GM19099 (cell line): ENCODE results near the gene ZBTB24.
A peak's percentile ranks its signal among the peaks of the same experiment; 100 is the strongest.

ENCODE experiments used
- POLR2A ChIP-seq: IDR thresholded peaks from 3 replicates; pipeline ENCODE4 v1.6.1; 2011; ENCODE audit warnings: low read depth; ENCODE audit not compliant: insufficient read length; ENCODE audit errors: extremely low read depth

Gene ZBTB24

DNA sequence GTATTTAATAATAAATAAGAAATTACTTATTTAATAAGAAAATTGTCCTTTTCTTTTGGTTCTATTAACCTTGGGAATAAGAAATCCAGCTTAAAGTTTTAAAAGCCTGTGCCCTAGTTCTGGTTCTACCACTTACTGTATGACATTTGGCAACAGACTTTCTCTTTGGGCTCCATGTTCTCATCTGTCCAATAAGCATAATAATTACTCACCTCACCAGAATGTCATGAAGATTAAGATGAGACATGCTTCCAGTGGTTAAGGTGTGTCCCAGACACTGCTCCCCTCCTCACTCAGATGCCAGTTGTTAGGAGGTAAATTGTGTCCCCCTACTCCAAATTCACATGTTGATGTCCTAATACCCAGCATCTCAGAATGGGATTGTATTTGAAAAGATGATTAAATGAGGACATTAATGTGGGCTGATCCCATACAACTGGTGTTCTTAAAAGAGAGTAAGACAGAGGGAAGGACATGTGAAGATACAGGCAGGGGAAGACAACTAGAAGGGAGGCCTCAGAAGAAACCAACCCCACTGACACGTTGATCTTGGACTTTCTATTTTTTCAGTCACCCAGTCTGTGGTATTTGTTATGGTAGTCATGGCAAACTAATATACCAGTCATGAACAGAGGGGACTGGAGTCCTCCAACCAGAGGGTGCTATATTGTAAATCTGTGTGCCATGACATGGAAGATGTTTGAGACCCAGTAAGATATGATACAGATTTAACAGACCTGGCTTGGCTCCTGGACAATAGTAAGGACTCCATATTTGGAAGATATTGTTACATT is 21.1 kb downstream of the ZBTB24 start:
- no peak for TF ChIP-seq POLR2A

DNA sequence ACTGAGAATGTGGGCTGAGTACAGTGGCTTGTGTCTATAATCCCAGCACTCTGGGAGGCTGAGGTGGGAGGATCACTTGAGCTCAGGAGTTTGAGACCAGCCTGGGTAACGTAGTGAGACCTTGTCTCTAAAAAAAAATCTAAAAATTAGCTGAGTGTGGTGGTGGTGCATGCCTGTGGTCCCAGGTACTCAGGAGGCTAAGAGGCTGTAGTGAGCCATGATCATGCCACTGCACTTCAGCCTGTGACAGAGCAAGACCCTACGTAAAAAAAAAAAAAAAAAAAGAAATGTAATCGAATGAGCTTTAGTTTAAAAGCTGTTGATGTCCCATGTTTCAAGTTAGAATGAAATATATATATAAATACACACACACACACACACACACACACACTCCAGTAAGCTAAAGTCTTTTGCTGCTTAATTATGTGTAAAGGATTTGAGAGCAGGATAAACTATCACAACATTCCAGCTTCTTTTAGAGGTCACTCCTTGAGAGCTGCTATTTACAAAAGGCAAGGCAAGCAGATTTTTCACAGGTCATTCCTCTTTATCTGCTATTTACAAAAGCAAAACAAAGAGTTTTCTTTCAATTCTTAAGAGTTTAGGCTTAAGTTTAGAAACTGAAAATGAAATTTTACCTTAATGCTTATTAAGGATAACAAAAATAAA is 22.7 kb downstream of the ZBTB24 start:
- TF ChIP-seq POLR2A, result no peak

DNA sequence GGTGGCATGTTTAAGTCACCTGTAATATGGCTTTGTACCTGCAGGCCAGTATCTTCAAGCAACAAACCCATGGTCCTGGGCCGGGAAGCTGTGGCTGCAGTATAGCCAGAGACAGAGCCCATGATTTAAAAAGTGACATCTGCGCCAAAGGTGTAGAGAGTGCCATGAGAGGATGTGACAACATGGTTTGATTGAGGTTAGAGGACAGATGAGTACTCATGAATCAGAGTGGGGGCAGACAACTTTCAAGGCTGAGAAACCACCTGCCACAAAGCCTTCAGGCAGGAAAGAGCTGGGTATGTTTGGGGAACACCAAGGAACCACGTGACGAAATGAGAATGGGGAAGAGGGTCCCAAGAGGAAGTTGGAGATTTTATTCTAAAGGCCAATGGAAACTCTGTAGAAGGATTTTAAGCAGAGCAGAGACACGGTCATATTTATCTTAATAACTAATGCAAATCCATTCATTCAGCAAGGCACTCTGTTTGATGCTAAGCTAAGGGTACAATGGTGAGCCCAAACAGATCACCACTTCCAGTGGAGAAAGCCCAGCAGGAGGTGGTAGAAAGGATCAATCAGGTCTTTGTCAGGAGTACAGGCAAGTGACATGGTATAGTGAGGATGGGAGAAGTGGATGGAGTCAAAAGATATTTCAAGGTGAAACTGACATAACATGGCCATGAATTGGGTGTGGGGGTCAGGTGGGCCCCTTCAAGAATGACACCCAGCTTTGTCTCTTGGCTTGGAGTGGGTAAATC is 24.1 kb downstream of the ZBTB24 start:
- TF ChIP-seq POLR2A, result no peak

DNA sequence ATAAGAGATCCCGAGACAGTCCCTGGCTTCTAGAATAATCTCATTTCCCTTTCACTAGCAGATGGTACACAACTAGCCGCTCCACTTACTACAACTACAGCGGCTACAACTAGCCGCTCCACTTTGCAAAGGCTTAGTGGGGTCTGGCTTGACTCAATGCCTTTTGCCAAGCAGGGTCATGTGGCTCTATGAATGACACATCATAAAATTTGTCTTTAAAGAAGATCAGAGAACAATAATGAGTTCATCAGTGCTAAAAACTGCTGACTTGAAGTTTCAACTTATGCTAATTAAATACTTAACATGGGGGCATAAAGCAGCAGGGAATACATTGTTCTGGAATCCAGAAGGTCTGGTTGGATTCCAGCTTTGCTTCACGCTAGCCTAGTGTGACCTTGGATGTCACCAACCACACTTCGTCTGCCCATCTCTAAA is 25.4 kb downstream of the ZBTB24 start:
- no peak for TF ChIP-seq POLR2A

DNA sequence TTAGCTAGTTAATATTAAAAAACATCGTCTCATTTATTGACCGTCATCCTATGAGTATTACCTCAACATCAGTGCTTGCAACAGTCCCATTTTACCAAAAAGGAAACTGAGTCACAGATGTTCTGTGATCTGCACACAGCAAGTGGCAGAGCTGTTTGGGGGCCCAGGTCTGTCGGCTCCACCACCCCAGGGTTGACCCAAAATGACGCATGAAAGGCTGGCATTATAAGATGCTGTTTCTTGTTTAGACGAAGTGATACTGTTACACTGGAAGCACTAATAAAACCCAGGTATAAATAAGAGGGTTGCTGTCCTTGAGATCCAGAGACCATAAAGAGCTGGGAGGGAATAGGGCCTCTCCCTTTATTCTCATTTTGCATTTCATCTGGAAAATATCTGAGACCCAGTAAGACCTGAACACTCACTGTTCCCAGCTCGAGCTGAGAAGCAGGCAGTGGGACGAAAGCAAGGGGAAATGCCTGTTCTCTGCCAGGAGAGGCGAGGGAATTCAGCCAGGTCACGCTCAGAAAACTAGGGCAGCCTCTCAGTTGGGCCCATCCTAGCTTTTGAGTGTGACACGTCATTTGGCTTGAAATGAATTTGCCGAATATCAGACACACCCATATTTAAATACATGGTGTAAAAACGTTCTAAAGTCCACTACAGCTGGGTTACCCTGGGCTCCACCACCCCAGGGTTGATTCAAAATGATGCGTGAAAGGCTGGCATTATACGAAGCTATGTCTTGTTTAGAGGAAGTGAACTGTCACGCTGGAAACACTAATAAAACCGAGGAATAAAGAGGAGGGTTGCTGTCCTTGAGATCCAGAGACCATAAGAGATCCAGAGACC is 26.1 kb downstream of the ZBTB24 start:
- TF ChIP-seq POLR2A, result peak; percentile 19

DNA sequence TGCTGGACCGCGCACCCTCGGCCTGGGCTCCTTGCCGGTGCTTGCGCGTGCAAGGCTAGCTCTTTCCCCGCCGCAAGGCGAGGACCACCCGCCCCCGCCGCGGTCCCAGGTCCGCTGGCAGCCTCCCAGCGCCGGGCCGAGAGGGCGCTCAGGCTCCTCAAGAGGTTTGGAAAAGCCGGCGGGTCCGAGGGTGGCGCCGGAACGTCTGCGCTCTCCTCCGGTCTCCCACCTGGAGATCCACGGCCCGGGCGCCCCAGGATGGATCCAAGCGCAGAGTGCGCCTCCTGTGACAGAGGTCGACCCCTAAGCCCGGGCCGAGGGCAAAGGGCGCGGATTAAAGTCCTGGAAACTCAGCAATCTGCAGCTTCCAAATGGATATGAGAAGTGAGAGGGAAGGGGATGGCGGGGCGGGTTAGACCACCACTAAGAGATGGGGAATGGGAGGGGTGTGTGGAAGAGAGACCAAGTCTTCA is 26.9 kb downstream of the ZBTB24 start:
- TF ChIP-seq POLR2A, result peak; percentile 21

DNA sequence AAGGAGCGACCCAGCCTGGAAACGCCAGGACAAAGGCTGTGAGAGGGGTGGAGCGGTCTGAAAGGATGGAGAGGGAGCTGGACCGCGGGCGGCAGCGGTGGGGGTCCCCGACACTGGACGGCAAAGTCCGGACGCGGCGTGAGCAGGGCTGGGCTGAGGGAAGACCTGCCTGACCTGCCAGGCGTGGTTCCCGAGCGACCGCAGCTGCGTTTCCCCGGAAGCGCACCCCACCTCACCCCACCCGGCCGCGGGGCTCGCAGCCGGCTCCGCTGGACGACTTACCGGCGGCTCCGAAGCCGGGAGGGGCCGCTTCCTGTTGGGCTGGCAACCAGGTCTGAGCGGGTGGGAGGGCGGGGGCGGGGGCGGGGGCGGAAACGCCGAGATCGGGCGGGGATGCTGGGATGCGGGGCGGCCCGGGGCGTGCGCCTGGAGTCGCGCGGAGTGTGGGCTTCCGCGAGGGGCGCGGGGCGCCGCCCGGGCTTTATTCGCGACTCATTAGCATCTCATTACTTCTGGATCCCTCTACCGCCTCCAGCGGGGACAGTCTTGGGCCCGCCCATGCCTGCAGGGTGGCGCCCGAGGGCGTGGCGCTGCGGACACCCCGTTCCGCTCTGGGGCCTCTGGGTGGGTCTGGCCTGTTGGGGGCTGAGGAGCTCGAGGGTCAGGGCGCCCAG is 27.4 kb downstream of the ZBTB24 start, which contains the start of gene MICAL1:
MICAL1 (minus strand) TSS at position 336 of the 674 bp plus-strand sequence. CDS start 1,576 bp downstream, outside the sequence.
- peak; percentile 77 for TF ChIP-seq POLR2A

DNA sequence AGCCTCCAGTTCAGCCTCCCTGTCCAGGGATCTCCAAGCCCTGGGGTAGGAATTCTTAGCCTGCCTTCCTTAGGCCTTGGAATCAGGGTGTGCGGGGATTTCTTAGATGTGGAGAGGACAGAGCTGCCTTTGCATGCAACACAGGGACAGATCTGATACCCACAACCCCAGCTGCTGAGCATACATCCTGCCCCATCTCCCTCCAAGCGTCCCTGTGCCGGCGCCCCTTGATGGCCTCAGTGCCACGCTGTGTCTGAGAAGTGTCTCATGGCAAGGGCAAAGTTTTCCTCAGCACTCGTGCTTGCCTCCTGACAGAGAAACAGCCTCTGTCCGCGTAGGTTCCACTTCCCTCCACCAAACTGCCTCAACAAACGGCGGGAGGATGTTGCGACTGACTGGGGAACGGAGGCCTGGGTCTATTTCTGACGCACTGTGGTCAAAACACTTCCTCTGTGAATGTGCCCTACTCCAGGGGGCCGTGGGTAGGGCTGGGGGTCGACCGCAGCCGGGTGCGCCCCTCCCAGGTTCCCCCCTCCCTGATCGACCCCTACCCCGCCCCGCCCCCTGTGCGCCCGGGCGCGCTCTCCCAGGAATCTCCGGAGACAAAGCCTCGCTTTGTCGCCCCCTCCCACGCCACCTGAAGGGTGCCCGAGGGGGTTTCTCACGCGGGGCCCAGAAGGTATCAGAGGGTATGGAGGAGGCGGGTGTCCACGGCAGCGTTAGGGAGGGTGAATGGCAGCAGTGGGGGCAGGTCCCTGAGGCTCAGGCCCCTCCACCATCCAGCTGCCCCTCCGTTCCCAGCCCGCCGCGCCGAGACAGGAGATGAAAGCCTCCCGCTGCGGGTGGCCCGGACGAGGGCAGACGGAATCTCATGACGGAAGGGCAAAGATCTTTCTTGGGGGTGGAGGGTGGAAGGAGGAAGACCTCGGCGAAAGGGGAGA is 28.3 kb downstream of the ZBTB24 start:
- TF ChIP-seq POLR2A, result peak; percentile 64

DNA sequence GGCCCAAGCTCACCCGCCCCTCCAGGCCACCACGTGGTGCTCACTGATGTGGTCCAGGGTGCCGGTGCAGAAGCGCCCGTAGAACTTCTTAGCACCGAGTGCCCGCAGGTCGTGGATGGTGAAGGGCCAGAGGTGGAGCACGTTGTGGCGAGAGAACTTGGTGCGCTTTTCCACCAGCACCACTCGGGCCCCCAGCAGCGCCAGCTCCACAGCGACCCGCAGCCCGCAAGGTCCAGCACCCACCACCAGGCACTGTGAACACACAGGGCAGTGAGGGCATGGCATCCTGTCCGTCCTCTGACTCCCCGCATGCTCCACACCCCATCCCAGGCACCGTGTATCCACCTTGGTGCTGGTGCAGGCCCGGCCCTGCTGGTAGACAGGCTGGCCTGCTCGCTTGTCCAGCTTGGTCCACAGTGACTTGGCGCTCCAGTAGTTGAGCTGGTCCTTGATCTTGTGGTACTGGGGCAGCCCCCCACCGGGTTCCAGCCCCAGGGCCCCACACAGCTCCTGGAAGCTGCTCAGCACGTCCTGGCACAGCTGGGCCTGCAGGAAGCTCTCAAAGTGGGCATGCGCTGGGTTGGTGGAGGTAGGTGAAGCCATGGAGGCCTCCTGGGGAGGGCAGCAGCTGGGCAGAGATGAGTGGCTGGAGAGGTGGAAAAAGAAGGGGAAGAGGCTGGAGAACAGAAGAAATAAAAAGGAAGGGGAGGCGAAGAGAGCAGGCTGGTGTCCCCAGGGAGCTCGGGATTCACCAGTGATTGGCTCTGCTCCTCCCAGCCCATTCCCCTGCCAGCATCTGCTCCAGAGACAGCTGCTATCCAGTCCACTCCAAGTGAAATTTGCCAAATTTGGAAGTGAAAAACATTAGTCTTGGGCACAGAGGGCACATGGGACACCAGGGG is 29.2 kb downstream of the ZBTB24 start:
- TF ChIP-seq POLR2A, result no peak

DNA sequence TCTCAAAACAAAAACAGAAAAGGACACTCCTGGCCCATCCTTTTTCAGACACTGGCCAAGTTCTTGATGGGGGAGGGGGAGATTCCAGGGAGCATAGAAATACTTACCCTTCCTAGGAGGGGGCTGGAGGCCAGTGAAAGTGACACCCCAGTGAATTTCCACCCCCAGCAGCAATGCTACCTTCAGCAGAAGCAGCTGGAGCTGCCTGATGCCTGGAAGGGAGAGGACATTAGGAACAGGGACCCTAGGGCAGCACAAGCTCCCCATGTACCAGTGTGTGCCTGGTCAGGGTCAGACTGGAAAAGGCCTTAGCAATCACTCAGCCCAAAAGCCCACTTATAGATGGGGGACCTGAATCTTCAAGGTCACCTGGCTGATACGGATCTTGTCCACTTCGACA is 29.9 kb downstream of the ZBTB24 start:
- no peak for TF ChIP-seq POLR2A

DNA sequence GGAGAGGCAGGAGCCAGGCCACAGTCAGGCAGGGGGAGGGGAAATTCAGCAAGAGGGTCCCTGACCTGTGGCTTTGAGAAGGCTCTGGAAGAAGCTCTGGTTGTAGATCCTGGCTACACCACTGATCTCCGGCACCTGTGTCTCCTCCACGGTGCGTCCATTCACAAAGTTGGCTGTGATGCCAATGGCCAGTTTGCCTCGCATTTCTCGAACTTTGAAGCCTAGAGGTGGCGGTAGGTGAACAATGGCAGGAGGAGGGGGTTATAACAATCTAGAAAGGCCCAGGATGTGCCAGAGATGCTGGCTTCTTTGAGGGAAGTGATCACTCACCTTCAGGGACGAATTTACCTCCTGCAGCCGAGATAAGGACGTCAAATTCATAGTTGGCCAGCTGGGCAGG is 30.8 kb downstream of the ZBTB24 start:
- TF ChIP-seq POLR2A, result no peak

DNA sequence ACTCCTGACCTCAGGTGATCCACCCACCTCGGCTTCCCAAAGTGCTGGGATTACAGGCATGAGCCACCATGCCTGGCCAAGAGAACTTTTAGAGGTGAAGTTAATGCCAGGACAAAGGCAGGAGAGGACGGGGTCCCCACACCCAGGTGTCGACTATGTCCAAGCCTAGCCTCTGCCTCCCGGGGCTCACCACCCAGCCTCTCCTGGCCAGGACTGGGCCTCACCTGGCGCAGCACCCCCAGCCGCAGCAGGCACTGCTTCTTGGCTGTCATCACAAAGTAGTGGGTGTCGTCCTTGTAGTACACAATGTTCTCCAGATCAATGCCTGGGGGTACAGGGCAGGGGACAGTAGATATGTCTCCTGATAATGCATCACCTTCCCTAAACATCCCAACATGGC is 31.6 kb downstream of the ZBTB24 start:
- TF ChIP-seq POLR2A, result no peak

DNA sequence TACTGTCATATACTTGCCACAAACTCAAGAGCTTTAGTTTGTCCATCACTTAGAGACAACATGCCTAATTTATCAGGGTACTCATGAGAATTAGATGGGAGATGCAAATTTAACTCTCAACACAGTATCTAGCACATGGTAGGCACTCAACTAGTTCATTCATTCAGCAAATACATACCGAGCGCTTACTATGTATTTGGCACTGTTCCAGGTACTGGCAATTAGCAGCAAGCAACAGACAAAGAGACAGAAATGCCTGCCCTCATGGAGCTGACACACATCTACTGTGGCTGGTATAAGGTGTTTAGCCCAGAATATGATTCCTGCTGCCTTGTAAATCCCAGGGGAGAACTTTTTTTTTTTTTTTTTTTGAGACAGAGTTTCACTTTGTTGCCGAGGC is 32.2 kb downstream of the ZBTB24 start:
- no peak for TF ChIP-seq POLR2A
